Panc1 (cell line): ENCODE data around the gene CDK5. TPM values are rescaled to one million over a fixed set of nuclear protein-coding genes. Genes with fewer than 3 reads are reported as not detected.

Source experiments
- ATAC-seq: fragments of 200-7000 bp; cut with Tn5 transposase; 2 replicates; pipeline ENCODE4 v1.9.1; 2020; ENCODE audit warnings: mild to moderate bottlenecking, moderate library complexity
- BruUV-seq: library from RNA; stranded (reverse); fragments of 400-500 nt; replicated peaks from 2 replicates; lab custom pipeline; 2021; lab: Mats Ljungman, UMichigan
- CTCF ChIA-PET: fragments of 300-600 bp; sonication (Branson Sonifier 250); formaldehyde crosslinking; loops from one replicate; lab custom pipeline; 2022; ENCODE audit warnings: antibody characterized with exemption; lab: Charles Lee
- POLR2A ChIA-PET: fragments of 300-600 bp; sonication (Branson Sonifier 250); formaldehyde crosslinking; loops from one replicate; lab custom pipeline; 2022; ENCODE audit warnings: antibody characterized with exemption; lab: Charles Lee
- DNase-seq: peaks from one replicate; pipeline ENCODE4 v3.0.0-alpha.2; 2010; ENCODE audit warnings: low read depth, low spot score
- H3K27ac ChIP-seq: 2 replicates; pipeline ENCODE4 v1.5.1; 2011; ENCODE audit warnings: mild to moderate bottlenecking, low read length, inconsistent platforms
- H3K27me3 ChIP-seq: fragments of 200-500 bp; sonication (Bioruptor generic); 2 replicates; pipeline ENCODE4 v1.6.0; 2014; ENCODE audit warnings: low read length, inconsistent platforms; ENCODE audit not compliant: control insufficient read depth, insufficient read depth
- H3K36me3 ChIP-seq: fragments of 200-500 bp; sonication (Bioruptor generic); 2 replicates; pipeline ENCODE4 v1.5.1; 2014; ENCODE audit warnings: inconsistent platforms, mild to moderate bottlenecking, low read length, moderate library complexity; ENCODE audit not compliant: control insufficient read depth, insufficient read depth
- H3K4me1 ChIP-seq: 2 replicates; pipeline ENCODE4 v1.5.1; 2011; ENCODE audit warnings: inconsistent platforms, mild to moderate bottlenecking, low read length, moderate library complexity; ENCODE audit not compliant: control insufficient read depth, insufficient read depth
- H3K4me3 ChIP-seq, 2 experiments: 2 replicates each; pipeline ENCODE4 v1.5.1; 2011 to 2012; ENCODE audit warnings: low read depth in 2 of 2, low read length in 2 of 2, mild to moderate bottlenecking in 2 of 2, inconsistent platforms in 1 of 2, moderate library complexity in 1 of 2
- H3K9me3 ChIP-seq: fragments of 200-500 bp; sonication (Bioruptor generic); 2 replicates; pipeline ENCODE4 v1.5.1; 2014; ENCODE audit warnings: low read depth, mild to moderate bottlenecking, inconsistent platforms, low read length, moderate library complexity; ENCODE audit not compliant: control insufficient read depth, insufficient read depth
- CTCF ChIP-seq: fragments of 450-650 bp; IDR thresholded peaks from 2 replicates; pipeline ENCODE4 v1.5.1; 2017; ENCODE audit warnings: mild to moderate bottlenecking
- POLR2AphosphoS5 ChIP-seq: IDR thresholded peaks from 2 replicates; pipeline ENCODE4 v1.6.1; 2012; ENCODE audit warnings: mild to moderate bottlenecking, low read depth, low read length, moderate library complexity
- REST ChIP-seq, 2 experiments: IDR thresholded peaks; 2 replicates each; pipeline ENCODE4 v1.6.1; 2011 to 2012; ENCODE audit warnings: low read depth in 2 of 2, control low read depth in 1 of 2, low read length in 1 of 2, mild to moderate bottlenecking in 1 of 2, moderate library complexity in 1 of 2; ENCODE audit not compliant: insufficient read depth in 1 of 2
- SIN3A ChIP-seq: IDR thresholded peaks from 2 replicates; pipeline ENCODE4 v1.6.1; 2012; ENCODE audit warnings: low read depth, mild to moderate bottlenecking, low read length, moderate library complexity, borderline replicate concordance; ENCODE audit not compliant: insufficient read depth
- TCF7L2 ChIP-seq: IDR thresholded peaks from 2 replicates; pipeline ENCODE4 v1.6.1; 2011; ENCODE audit warnings: mild to moderate bottlenecking, low read depth, low read length, inconsistent platforms
- in situ Hi-C: cut with HindIII; loops from 2 replicates; pipeline ENCODE4 v1.10.0; 2016; ENCODE audit warnings: low sequenced_read_pairs, low pct_unique_long_range_greater_than_20kb
- intact Hi-C: fragments of 100-400 bp; cut with micrococcal nuclease; formaldehyde crosslinking; loops from one replicate; pipeline ENCODE4 v1.10.0; 2022; ENCODE audit not compliant: unreplicated experiment
- total RNA-seq: library from RNA; stranded (reverse); gene quantifications from one replicate; pipeline ENCODE4 v1.2.1, GENCODE V29; 2021; ENCODE audit not compliant: unreplicated experiment

The CDK5 gene
- total RNA-seq, 1 experiment from 2014 or later = 25.6 TPM

GRCh38 chr7:151008511-151009323 is 49.0 kb downstream of the CDK5 start:
- Histone ChIP-seq H3K4me1 (peaks cover 34% of the 10 kb centered on the region), H3K4me3 (peak overlapping the region; percentile 5 to 41; a peak in 2 of 4 replicates), H3K27me3 (no peaks in the 10 kb centered on the region), H3K27ac (peak overlapping the region; percentile 12; the same call in 1 of the 2 replicates), H3K36me3 (no peaks in the 10 kb centered on the region), H3K9me3 (no peaks in the 10 kb centered on the region)
- in situ Hi-C loops = no loop called here
- CTCF ChIA-PET = interaction anchor here (0.8 to 2.4 kb wide), 7 partner anchors 10 to 68 kb away, joined by 3 to 11 read pairs (median 4); partner anchors contain the start of gene ABCB8
- POLR2A ChIA-PET = no interaction called here
- ATAC-seq (peak; percentile 85), DNase-seq (no peak)
- no TSS peak for BruUV-seq
- TF ChIP-seq REST (IDR thresholded peaks at IDR 0.05; ENCODE audit: insufficient read depth in 1 of 2, low read depth in 2 of 2, low read length in 1 of 2) (no peak), SIN3A (no peak), TCF7L2 (no peak), CTCF (peak; percentile 97)
- intact Hi-C loops = no loop called here

GRCh38 chr7:151008143-151008510 is 49.6 kb downstream of the CDK5 start:
- Histone ChIP-seq H3K27me3 (no peaks in the 10 kb centered on the region), H3K36me3 (no peaks in the 10 kb centered on the region), H3K4me3 (peak overlapping the region in 1 of 2 experiments; percentile 41; a peak in 2 of 4 replicates), H3K27ac (peak overlapping the region; percentile 12; the same call in 1 of the 2 replicates), H3K9me3 (no peaks in the 10 kb centered on the region), H3K4me1 (peaks cover 34% of the 10 kb centered on the region)
- intact Hi-C loops = no loop called here
- CTCF ChIA-PET = interaction anchor here (1.1 to 1.4 kb wide), 2 partner anchors 13 to 46 kb away, joined by 3 to 4 read pairs; no protein-coding TSS in a partner anchor
- DNase-seq = no peak
- in situ Hi-C loops = no loop called here
- TF ChIP-seq POLR2AphosphoS5 (no peak), SIN3A (no peak), TCF7L2 (no peak), REST (IDR thresholded peaks at IDR 0.05; ENCODE audit: insufficient read depth in 1 of 2, low read depth in 2 of 2, low read length in 1 of 2) (no peak), CTCF (no peak)
- no TSS peak for BruUV-seq
- ATAC-seq = no peak
- POLR2A ChIA-PET = no interaction called here
